ENCODE data around the gene NEAT1. TPM values are rescaled to one million over a fixed set of nuclear protein-coding genes. Genes with fewer than 3 reads are reported as not detected.

Gene NEAT1
- total RNA-seq, 1 donor from 2014 or later: 229 TPM

- H3K36me3 Mint-ChIP-seq: peaks cover 34% of the 10 kb centered on the region
- H3K4me3 Mint-ChIP-seq: peak overlapping the region; percentile 88
- H3K27ac Mint-ChIP-seq: peak overlapping the region; percentile 99
- H3K9me3 Mint-ChIP-seq: no peaks in the 10 kb centered on the region
- TF ChIP-seq CTCF (conservative IDR thresholded peaks at IDR 0.05): no peak
- peaks cover 71% of the 10 kb centered on the region for H3K4me1 Mint-ChIP-seq (ENCODE audit: unreplicated experiment)
- peaks cover 33% of the 10 kb centered on the region for H3K27me3 Mint-ChIP-seq
- DNase-seq (ENCODE audit: extremely low spot score, unreplicated experiment): peak; percentile 29
Observed at GRCh38 chr11:65427691-65428577, 5.3 kb downstream of the NEAT1 start.

GRCh38 chr11:65428578-65429067 is 6.0 kb downstream of the NEAT1 start:
- H3K27ac Mint-ChIP-seq: peak overlapping the region; percentile 99

GRCh38 chr11:65429068-65429681 is 6.6 kb downstream of the NEAT1 start:
- TF ChIP-seq CTCF (conservative IDR thresholded peaks at IDR 0.05): no peak
- Mint-ChIP-seq H3K27me3 (peaks cover 26% of the 10 kb centered on the region), H3K27ac (peak overlapping the region; percentile 99), H3K4me1 (ENCODE audit: unreplicated experiment) (peaks cover 65% of the 10 kb centered on the region), H3K4me3 (peak overlapping the region; percentile 70), H3K9me3 (no peaks in the 10 kb centered on the region), H3K36me3 (peaks cover 36% of the 10 kb centered on the region)
- no peak for DNase-seq (ENCODE audit: extremely low spot score, unreplicated experiment)

More at GRCh38 chr11:65428578-65429067, 6.0 kb downstream of the NEAT1 start:
- peaks cover 69% of the 10 kb centered on the region for H3K4me1 Mint-ChIP-seq (ENCODE audit: unreplicated experiment)
- peaks cover 30% of the 10 kb centered on the region for H3K27me3 Mint-ChIP-seq
- H3K36me3 Mint-ChIP-seq: peaks cover 35% of the 10 kb centered on the region
- H3K9me3 Mint-ChIP-seq: no peaks in the 10 kb centered on the region
- no peak for DNase-seq (ENCODE audit: extremely low spot score, unreplicated experiment)
- TF ChIP-seq CTCF (conservative IDR thresholded peaks at IDR 0.05): no peak
- peak overlapping the region; percentile 88 for H3K4me3 Mint-ChIP-seq

GRCh38 chr11:65429724-65430405 is 7.3 kb downstream of the NEAT1 start:
- no peak for TF ChIP-seq CTCF (conservative IDR thresholded peaks at IDR 0.05)
- peaks cover 58% of the 10 kb centered on the region for H3K4me1 Mint-ChIP-seq (ENCODE audit: unreplicated experiment)
- H3K27ac Mint-ChIP-seq: peak overlapping the region; percentile 99
- peak overlapping the region; percentile 70 for H3K4me3 Mint-ChIP-seq
- DNase-seq (ENCODE audit: extremely low spot score, unreplicated experiment): no peak
- peaks cover 33% of the 10 kb centered on the region for H3K36me3 Mint-ChIP-seq
- no peaks in the 10 kb centered on the region for H3K9me3 Mint-ChIP-seq
- H3K27me3 Mint-ChIP-seq: peaks cover 21% of the 10 kb centered on the region

- no peak for DNase-seq (ENCODE audit: extremely low spot score, unreplicated experiment)
- Mint-ChIP-seq H3K4me3 (peak overlapping the region; percentile 70), H3K36me3 (peaks cover 33% of the 10 kb centered on the region), H3K4me1 (ENCODE audit: unreplicated experiment) (peaks cover 52% of the 10 kb centered on the region), H3K27me3 (peaks cover 18% of the 10 kb centered on the region), H3K9me3 (no peaks in the 10 kb centered on the region), H3K27ac (peak overlapping the region; percentile 99)
- no peak for TF ChIP-seq CTCF (conservative IDR thresholded peaks at IDR 0.05)
Observed at GRCh38 chr11:65430406-65431217, 8.0 kb downstream of the NEAT1 start.

Data from type B pancreatic cell (in vitro differentiated cells).